Tibial nerve (tissue), 4 donors: ENCODE measurements around the gene LMCD1. TPM values are rescaled to one million over a fixed set of nuclear protein-coding genes. Genes with fewer than 3 reads are reported as not detected.

Experiments used
- DNase-seq, 2 donors: peaks; one replicate each; pipeline ENCODE4 v3.0.0-alpha.2; 2019; ENCODE audit warnings: low spot score in 2 of 2
- H3K27ac ChIP-seq, 4 donors: fragments of 200-600 bp; sonication (generic) in 3 of 4; one replicate each; pipeline ENCODE4 v1.5.1; 2017 to 2019; ENCODE audit warnings: mild to moderate bottlenecking in 1 of 4
- H3K27me3 ChIP-seq, 2 donors: fragments of 200-600 bp; sonication (generic) in 1 of 2; one replicate each; pipeline versions ENCODE4 v1.5.1 to v1.6.0; 2017 to 2019
- H3K36me3 ChIP-seq, 3 donors: fragments of 200-600 bp; sonication (generic); one replicate each; pipeline ENCODE4 v1.5.1; 2018 to 2019
- H3K4me1 ChIP-seq, 4 donors: fragments of 200-600 bp; sonication (generic) in 3 of 4; one replicate each; pipeline ENCODE4 v1.5.1; 2017 to 2019
- H3K4me3 ChIP-seq, 4 donors: fragments of 200-600 bp; sonication (generic) in 3 of 4; one replicate each; pipeline ENCODE4 v1.5.1; 2017 to 2019; ENCODE audit warnings: mild to moderate bottlenecking in 1 of 4, moderate library complexity in 1 of 4
- H3K9me3 ChIP-seq, 4 donors: fragments of 200-600 bp; sonication (generic) in 3 of 4; one replicate each; pipeline ENCODE4 v1.5.1; 2017 to 2019
- CTCF ChIP-seq, 5 experiments: fragments of 200-600 bp in 3 of 5; fragments of 450-650 bp in 2 of 5; sonication (generic) in 3 of 5; IDR thresholded peaks; one replicate each; pipeline ENCODE4 v1.5.1; 2016 to 2019; ENCODE audit warnings: antibody characterized with exemption in 5 of 5, mild to moderate bottlenecking in 3 of 5, moderate library complexity in 2 of 5
- EP300 ChIP-seq, 2 donors: sonication (generic); formaldehyde crosslinking; IDR thresholded peaks; one replicate each; pipeline ENCODE4 v1.6.1; 2017; ENCODE audit warnings: antibody characterized with exemption in 2 of 2, mild to moderate bottlenecking in 1 of 2
- POLR2A ChIP-seq, 2 donors: fragments of 450-650 bp; IDR thresholded peaks; one replicate each; pipeline ENCODE4 v1.6.1; 2017; ENCODE audit warnings: antibody characterized with exemption in 2 of 2, mild to moderate bottlenecking in 2 of 2, moderate library complexity in 2 of 2
- WGBS, 2 donors: methylation state at CpG; one replicate each; pipeline ENCODE4 v1.1.5; 2018; 5-methylcytosine and 5-hydroxymethylcytosine counted together
- total RNA-seq, 4 donors: library from RNA; depleted of rRNA; stranded (reverse); fragments of >200 nt; gene quantifications; one replicate each; pipeline ENCODE4 v1.1.0, GENCODE V29; 2016

Gene LMCD1
- total RNA-seq, 4 donors from 2014 or later: 81.2 to 147 (median 92.9) TPM

GRCh38 chr3:8507496-8507895 lies 5.9 kb downstream of the LMCD1 start:
- H3K27me3 ChIP-seq: no peaks in the 10 kb centered on the region
- H3K4me3 ChIP-seq: no peak overlapping the region
- H3K27ac ChIP-seq: peak overlapping the region in 1 of 4 donors; percentile 41
- H3K9me3 ChIP-seq: no peaks in the 10 kb centered on the region
- no peak for DNase-seq
- TF ChIP-seq POLR2A (IDR thresholded peaks at IDR 0.05) (no peak), EP300 (IDR thresholded peaks at IDR 0.05) (no peak)
- WGBS, 2 donors: 70 to 76% methylated on average over 3 of the region's 3 CpGs
- H3K36me3 ChIP-seq: peaks cover 0 to 7% (median 0%) of the 10 kb centered on the region in 3 donors
- peaks cover 0 to 61% (median 5%) of the 10 kb centered on the region in 4 donors for H3K4me1 ChIP-seq

GRCh38 chr3:8509961-8510360 lies 8.3 kb downstream of the LMCD1 start:
- Histone ChIP-seq H3K4me3 (no peak overlapping the region), H3K36me3 (peaks cover 0 to 15% (median 0%) of the 10 kb centered on the region in 3 donors), H3K27me3 (no peaks in the 10 kb centered on the region), H3K4me1 (peaks cover 0 to 36% (median 0%) of the 10 kb centered on the region in 4 donors), H3K9me3 (no peaks in the 10 kb centered on the region), H3K27ac (no peak overlapping the region)
- no peak for DNase-seq
- TF ChIP-seq POLR2A (IDR thresholded peaks at IDR 0.05) (no peak), EP300 (IDR thresholded peaks at IDR 0.05) (no peak)
- WGBS, 2 donors: 68 to 73% methylated on average over 6 of the region's 6 CpGs

DNA sequence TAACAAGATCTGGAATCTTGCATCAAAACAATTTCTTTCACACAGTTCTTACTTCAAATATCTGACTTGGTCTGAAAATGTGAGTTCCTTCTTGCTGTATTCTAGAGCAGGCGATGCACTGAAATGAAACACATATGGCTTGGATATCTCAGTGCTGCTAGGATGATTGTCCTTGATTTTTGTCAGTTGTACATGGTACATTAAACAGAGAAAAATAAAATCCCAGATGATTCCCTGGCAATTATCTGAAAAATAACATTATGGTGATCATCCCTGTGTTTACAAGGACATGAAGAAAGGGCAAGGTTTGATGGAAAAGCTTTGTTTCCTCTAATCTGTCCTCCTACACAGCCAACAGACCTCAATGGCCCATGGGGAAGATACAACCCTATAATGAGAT lies 10.6 kb downstream of the LMCD1 start:
- TF ChIP-seq POLR2A (IDR thresholded peaks at IDR 0.05): no peak
- no peak for TF ChIP-seq CTCF (IDR thresholded peaks at IDR 0.05)
- no peak for TF ChIP-seq EP300 (IDR thresholded peaks at IDR 0.05)
- no peak overlapping the region for H3K27ac ChIP-seq
- H3K4me1 ChIP-seq: peaks cover 0 to 24% (median 0%) of the 10 kb centered on the region in 4 donors
- 97 to 100% methylated on average over 1 of the region's 1 CpG for WGBS, 2 donors
- no peak for DNase-seq
- H3K9me3 ChIP-seq: no peaks in the 10 kb centered on the region
- peaks cover 0 to 15% (median 0%) of the 10 kb centered on the region in 3 donors for H3K36me3 ChIP-seq
- no peak overlapping the region for H3K4me3 ChIP-seq
- no peaks in the 10 kb centered on the region for H3K27me3 ChIP-seq

DNA sequence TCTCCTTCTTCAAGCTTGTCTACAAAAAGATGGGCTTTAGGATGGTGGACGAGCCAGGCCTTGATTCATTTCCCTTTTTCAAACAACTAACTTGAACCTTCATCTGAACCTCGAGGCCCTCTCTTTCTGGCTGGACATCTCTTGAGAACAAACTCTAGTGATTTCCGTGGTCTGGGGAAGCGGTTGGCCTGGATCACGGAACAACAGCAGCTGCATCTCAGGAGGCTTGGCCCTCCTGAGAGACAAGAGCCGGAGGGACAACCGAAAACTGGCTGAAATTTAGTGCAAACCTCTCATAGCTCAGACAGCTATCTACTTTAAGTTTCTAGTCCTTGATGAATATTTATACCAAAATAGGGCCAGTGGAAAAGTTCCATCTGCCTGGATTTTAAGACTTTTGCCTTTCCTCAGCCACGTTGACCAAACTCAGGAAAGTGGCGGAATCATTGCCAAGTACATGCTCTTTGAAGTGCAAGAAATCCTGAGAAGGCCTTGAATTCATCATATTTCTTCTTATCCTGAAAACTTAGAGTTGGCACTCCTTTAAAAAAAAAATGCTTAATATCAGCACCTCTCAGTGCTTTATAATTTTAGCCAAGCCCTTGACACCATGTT lies 14.5 kb downstream of the LMCD1 start:
- 69 to 81% methylated on average over 9 of the region's 9 CpGs for WGBS, 2 donors
- Histone ChIP-seq H3K36me3 (peaks cover 0 to 15% (median 0%) of the 10 kb centered on the region in 3 donors), H3K9me3 (no peaks in the 10 kb centered on the region), H3K27ac (peak overlapping the region in 2 of 4 donors; percentile 29 to 50), H3K4me1 (peaks cover 0 to 22% (median 0%) of the 10 kb centered on the region in 4 donors), H3K27me3 (no peaks in the 10 kb centered on the region), H3K4me3 (no peak overlapping the region)
- no peak for TF ChIP-seq EP300 (IDR thresholded peaks at IDR 0.05)
- TF ChIP-seq CTCF (IDR thresholded peaks at IDR 0.05): no peak
- no peak for TF ChIP-seq POLR2A (IDR thresholded peaks at IDR 0.05)
- DNase-seq: no peak

DNA sequence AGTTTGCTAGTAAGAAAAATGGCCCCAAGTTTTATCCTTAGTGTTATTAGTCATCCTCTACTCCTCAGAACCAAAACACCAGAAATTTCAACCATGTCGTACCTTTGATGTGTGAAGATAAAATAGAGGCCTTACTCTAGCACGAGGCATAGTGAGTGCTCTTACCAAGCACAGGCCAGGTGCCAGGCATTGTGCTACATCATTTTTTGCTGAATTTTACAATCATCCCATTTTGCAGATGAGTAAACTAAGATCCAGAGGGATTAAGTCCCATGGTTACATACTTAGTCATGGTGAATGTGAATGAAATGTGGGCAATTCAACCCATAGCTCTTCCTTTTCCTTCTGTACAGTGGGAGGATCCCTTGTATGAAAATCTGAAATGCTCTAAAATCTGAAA lies 15.2 kb downstream of the LMCD1 start:
- H3K27ac ChIP-seq: peak overlapping the region in 1 of 4 donors; percentile 50
- 95% methylated on average over 2 of the region's 2 CpGs for WGBS, 2 donors
- DNase-seq: no peak
- TF ChIP-seq EP300 (IDR thresholded peaks at IDR 0.05) (no peak), CTCF (IDR thresholded peaks at IDR 0.05) (no peak), POLR2A (IDR thresholded peaks at IDR 0.05) (no peak)
- peaks cover 0 to 22% (median 0%) of the 10 kb centered on the region in 4 donors for H3K4me1 ChIP-seq
- H3K4me3 ChIP-seq: no peak overlapping the region
- H3K27me3 ChIP-seq: no peaks in the 10 kb centered on the region
- peaks cover 0 to 10% (median 0%) of the 10 kb centered on the region in 3 donors for H3K36me3 ChIP-seq
- no peaks in the 10 kb centered on the region for H3K9me3 ChIP-seq

GRCh38 chr3:8517487-8517886 lies 15.9 kb downstream of the LMCD1 start:
- TF ChIP-seq CTCF (IDR thresholded peaks at IDR 0.05) (no peak), EP300 (IDR thresholded peaks at IDR 0.05) (no peak), POLR2A (IDR thresholded peaks at IDR 0.05) (no peak)
- Histone ChIP-seq H3K4me3 (no peak overlapping the region), H3K4me1 (peaks cover 0 to 25% (median 0%) of the 10 kb centered on the region in 4 donors), H3K36me3 (peaks cover 0 to 8% (median 0%) of the 10 kb centered on the region in 3 donors), H3K27me3 (no peaks in the 10 kb centered on the region), H3K27ac (no peak overlapping the region), H3K9me3 (no peaks in the 10 kb centered on the region)
- 74 to 81% methylated on average over 2 of the region's 2 CpGs for WGBS, 2 donors
- DNase-seq: no peak
